Middle frontal gyrus (tissue), 1 donor: ENCODE results near the gene CRHR2.

Experiments used
- DNase-seq: peaks from one replicate; pipeline ENCODE4 v3.0.0-alpha.2; 2015; ENCODE audit warnings: low spot score; ENCODE audit errors: extremely low spot score

Gene CRHR2

GRCh38 chr7:30707391-30708357 is 25.4 kb upstream of the CRHR2 start:
- DNase-seq, result no peak

GRCh38 chr7:30706908-30707307 is 24.7 kb upstream of the CRHR2 start:
- no peak for DNase-seq

DNA sequence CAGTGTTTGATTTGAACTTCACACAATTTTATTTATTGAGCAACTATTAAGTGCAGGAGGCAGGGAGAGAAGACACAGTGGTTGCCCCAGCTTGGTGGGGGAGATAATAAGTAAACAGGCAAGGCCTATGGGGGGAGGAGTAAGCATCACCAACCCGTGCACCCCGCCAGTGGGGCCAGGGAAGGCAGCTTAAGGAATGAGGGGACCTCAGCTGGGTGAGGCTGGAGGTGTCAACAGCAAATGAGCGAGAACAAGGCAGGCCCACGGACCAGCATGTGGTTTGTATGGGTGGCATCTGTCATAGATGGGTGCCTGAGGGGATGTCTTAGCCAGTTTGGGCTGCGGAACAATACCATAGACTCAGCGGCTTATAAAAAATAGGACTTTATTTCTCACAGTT is 24.1 kb upstream of the CRHR2 start:
- no peak for DNase-seq

DNA sequence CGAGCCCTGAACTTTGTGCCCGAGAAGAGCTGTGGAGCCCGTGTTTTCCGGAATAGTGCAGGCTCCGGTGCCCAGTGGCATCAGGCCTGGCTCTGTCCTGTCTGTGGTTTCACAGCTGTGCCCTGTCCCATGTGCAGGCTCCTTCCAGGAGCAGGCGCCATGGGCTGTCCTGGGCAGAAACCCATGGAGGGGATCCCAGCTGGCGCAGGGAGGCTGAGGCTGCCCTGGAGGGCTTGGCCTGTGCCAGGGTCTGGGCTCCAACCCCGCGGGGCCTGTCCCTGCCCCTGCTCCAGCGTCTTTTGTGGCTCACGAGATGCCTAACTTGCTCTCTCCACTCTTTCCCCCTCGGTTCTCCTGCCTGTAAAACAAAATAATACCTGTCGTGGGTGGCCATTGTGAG is 23.3 kb upstream of the CRHR2 start:
- DNase-seq, result no peak

DNA sequence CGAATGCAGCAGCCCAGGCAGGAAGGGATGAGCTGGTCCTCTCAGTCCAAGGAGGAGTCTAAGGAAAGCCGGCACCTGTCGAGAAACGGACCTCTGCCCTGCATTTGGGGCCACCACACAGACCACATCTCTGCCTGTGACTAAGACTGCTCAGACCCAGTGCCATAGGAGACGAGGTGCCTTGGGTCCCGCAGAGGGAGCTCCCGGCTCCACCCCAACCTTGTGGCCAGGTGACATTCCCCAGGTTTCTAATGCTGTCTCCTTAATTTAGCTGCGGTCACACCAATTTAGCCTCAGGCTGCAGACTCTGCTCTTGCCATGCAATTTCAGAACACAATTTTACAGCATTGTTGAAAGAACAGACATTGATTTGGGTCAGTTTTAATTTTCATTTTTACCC is 22.8 kb upstream of the CRHR2 start:
- DNase-seq, result no peak

DNA sequence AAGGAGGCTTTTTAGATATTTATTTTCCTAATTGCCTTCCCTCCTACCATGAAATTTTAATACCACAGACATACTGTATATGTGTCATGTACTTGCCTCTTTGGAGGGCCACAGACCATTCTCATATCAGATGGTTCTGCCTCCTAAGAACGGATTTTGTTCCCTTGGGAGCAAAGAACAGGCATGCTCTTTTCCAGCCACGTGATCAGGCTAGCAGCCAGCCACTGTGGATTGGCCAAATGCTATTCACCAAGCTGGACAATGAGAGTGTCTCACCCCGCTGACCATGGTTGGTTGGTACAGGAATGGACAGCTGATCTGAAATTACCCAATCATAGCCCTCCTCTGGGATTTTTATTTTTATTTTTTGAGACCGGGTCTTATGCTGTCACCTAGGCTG is 21.5 kb upstream of the CRHR2 start:
- DNase-seq, result no peak

- DNase-seq, result no peak
These were observed 19.9 kb upstream of the CRHR2 start for GRCh38 chr7:30702200-30702599.

DNA sequence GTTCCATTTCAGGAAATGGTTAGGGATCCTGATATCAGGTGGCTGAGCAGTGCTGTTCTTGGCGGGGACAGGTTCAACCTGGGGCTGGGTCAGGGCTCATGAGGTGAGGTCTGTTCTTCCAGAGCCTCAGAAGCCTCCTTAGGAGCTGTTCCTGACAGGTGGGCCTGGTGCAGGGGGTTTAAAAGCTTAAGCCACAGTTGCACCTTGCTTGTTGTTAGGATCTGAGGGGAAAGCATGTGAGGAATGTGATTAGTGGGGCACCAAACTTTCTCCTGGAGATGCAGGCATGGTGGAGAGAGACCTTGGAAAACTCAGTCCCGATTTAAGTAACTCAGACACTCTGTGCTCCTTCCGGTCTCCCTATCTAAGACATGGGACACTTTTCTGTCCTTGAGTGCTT is 18.7 kb upstream of the CRHR2 start:
- DNase-seq, result no peak

DNA sequence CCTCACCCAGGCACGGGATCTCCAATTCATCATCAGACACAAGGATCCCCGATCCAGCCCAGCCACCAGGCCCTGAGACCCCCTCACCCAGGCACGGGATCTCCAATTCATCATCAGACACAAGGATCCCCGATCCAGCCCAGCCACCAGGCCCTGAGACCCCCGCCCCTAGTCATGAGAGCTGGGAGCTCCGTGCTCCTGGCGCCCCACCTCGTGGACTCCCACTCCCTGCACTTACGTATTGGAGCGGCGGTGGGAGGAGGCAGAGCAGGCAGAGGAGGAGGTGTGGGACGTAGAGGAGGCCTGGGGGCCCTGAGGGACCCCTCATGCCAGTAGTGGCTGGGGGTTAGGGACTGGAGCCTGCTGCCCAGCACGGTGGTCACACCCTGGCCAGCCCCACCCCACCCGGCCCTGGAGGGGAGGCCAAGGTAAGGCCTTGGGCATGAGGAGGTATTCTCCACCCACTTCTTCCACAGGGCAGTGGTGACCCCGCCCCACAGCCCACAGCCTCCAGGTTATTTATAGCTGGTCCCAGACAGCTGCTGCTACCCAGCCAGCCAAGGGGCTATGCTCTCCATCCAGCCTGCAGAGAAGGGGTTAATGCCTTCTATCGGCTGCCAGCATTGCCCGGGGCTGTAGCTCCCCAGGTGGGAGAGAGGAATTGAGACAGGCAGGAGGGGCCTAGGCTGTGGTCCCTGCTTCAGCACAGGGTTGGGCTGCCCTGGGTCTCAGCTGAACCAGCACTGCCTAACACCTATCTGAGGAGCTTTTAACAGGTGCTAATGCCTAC is 17.6 kb upstream of the CRHR2 start:
- DNase-seq, result no peak

DNA sequence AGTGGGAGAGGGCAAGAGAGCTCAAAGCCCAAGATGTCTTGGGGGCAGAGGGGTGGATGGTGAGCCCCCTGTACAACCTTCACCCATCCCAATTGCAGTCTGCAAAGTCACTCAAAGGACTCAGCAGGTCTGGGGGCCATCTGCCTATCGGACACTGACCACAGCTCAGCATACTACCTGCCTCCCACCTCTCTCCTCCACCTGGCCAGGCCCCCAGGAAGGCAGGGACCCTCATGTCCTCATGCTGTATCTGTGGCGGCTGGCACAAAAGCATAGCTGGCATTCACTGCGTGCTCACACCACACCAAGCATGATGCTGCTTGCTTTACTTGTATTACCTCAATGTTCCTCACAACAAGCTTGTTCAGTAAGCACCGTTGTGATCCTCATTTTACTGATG is 16.2 kb upstream of the CRHR2 start:
- DNase-seq, result no peak

GRCh38 chr7:30697719-30698460 is 15.6 kb upstream of the CRHR2 start:
- no peak for DNase-seq

DNA sequence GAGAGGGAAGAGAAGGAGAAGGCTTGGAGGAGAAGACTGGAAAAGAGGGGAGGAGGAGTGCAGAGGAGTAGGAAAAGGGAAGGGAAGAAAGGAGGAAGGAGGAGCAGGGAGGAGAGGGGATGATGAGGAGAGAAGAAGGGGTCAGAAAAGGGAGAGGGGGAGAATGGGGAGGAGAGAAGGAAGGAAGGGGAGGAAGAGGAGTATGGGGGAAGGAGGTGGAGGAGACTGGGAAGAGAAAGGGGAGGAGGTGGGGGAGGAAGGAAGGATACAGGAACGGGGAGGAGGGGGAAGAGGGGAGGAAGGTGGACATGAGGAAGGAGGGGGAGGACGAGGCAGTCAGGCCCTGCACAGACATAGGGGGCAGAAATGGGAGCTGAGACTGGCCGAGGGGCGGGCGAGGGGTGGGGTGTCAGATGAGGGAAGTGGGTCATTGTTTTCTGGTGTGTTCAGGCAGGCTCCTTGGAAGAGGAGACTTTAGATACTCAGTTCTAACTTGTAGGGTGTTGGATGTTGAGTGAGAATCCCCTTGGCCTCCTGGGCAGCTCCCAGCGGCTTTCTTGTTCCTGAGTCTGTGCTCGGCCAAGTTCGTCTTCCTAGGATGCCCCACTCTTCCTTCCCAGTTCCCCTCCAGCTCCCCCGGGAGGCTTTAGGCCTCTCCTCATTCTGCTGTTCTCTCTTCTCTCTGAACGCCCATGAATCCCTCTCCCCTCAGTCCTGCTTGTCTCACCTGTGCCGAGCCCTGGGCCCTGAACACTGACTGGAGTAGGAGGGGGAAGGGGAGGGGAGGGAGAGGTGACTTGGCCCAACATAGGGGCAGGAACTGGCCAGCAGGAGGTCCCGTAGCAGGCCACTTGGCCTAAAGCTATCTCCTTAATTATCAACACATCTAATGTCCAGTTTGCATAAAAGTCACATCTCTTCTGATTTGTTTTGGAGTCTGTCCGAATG is 12.8 kb upstream of the CRHR2 start:
- DNase-seq, result no peak

DNA sequence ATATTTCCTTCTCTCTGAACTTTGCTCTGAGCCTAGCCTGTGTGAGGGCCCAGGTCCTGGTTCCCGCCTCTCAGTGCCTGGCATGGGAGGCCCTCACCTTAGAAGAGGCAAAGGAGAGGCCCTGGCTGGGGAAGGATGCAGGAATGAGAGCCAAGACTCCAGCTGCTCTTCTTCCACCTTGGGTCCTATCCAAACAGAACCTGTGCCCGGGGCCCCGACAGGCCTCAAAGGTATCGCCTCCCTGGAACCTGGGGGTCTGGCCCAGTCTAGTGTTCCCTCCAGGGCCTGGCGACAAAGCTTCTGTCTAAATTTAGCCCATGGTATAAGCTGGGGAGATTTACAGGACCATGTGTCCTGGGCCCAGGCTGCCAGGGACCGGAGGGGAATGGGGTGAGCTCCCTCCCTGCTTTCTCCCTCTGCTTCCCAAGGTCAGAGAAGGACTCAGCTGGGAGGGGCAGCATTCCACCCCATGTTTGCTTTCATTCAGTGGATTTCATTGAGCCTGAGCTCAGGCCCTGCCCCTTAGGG is 12.0 kb upstream of the CRHR2 start:
- no peak for DNase-seq

- DNase-seq, result no peak
These were observed 10.6 kb upstream of the CRHR2 start for GRCh38 chr7:30692882-30693281.

GRCh38 chr7:30692438-30692837 is 10.2 kb upstream of the CRHR2 start:
- no peak for DNase-seq

DNA sequence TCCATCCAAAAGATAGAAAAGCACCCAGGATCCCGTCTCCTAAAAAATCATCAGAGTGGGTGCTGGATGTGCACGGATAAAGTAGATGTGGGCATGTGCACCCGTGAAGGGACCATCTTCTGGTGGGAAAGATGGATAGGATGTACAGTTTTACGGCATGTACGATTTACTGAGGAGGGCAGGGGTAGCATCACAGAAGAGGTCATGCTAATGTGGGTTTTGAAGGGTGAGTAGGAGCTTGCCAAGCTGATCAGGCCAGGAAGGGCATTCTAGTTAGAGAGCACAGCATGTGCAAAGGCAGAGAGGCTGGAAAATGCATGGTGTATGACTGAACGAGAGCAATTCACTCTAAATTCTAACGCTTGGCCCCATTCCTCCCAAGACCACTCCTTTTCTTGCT is 7.8 kb upstream of the CRHR2 start:
- DNase-seq, result no peak

GRCh38 chr7:30688718-30689221 is 6.5 kb upstream of the CRHR2 start:
- DNase-seq, result no peak

DNA sequence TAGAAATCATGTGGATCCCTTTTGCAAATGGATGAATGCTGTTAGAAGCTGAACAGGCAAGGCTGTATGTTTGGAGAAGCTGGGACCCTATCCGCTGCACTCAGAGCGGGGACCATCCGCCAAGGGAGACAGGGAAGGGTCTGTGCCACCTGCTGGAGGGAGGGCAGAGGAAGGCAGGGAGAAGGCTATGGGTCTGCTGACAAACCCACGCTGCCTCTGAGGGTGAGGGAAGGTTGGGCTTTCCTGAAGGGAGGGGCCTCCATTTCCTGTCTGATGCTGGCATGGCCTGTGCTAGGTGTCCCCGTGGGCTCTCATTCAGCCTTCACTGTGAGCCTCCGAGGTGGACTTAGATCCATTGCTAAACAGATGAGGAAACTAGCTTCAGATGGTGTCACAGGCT is 5.3 kb upstream of the CRHR2 start:
- no peak for DNase-seq

DNA sequence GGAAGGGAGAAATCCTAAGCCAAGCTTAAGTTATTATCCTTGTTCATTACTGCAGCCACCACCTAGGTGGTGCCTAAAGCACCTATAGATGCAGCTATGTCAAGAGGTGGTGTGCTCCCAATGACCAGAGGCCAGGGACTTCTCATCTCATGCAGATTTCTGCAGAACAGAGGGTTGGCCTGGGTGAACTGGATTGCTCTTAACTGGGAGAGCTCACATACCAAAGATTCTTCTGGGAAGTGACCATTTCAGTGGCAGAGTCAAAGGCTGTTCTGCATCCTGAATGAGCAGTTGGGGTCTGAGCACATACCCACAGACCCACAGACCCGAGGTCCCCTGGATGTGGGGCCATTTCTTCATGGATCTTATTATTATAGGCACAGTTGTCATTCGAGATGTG is 2.1 kb upstream of the CRHR2 start:
- no peak for DNase-seq

- DNase-seq, result no peak
These were observed 1.6 kb upstream of the CRHR2 start for GRCh38 chr7:30683816-30684215.
